Stimulated activated CD8-positive, alpha-beta memory T cell treated with anti-CD3 and anti-CD28 coated beads, Interleukin-4, amount 100 ng/mL, for 1 hour (primary cell): ENCODE results near the gene ALOX15.
"Not testable (repeated sequence)": the region's sequence is repeated elsewhere in the genome, so short reads cannot be mapped to it uniquely, and the experiment has no call there.

ENCODE experiments used
- DNase-seq, 2 donors: peaks; one replicate each; pipeline ENCODE4 v3.0.0-alpha.2; 2020; ENCODE audit warnings: low read depth in 2 of 2, low spot score in 1 of 2

The ALOX15 gene

DNA sequence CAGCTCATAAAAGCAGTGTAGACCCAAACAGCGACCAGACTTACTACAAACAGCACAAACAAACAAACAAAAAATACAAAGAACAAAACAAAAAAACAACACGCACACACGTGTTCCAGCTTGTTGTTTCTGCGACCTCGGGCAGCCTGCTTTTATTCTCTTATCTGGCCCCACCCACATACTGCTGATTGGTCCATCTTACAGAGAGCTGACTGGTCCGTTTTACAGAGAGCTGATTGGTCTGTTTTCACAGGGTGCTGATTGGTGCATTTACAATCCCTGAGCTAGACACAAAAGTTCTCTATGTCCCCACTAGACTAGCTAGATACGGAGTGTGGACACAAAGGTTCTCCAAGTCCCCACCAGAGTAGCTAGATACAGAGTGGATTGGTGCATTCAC, 14.5 kb upstream of the ALOX15 start:
- not testable (repeated sequence) for DNase-seq

DNA sequence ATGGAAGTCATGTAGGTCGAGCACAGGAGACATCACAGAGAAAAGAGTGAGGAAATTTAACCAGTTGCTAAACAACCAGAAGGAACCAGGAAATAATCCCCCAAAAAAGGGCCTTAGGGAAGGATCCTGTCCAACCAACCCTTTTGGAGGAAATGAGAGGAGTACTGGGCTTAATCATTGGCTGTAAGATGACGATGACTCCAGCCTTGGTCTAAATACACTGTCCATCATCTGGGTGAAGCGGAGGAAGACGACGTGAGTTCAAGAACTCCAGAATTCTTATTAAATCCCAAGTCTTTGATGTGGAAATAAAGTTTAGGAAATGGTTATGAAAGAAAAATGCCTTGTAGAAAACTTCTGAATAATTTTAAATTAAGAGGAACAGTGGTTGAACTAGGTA, 11.5 kb upstream of the ALOX15 start:
- no peak for DNase-seq

DNA sequence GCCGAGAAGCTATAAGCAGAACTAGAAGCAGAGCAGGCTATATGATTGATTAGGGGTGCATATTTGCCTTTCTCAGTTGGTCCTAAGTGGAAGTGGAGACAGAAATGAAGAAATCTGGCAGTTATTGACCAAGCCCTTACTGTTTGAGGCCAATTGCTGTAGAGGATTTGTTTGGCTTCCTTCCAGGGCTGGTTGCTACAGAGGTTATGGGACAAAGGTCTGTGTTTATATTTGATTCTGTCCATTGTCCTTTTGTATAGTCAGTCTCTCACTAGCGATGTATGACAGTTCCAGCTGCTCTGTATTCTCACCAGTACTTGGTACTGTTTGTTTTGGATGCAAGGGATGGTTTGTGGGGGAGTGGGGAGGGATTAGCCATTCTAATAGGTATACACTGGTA, 7.3 kb upstream of the ALOX15 start:
- DNase-seq: no peak

DNA sequence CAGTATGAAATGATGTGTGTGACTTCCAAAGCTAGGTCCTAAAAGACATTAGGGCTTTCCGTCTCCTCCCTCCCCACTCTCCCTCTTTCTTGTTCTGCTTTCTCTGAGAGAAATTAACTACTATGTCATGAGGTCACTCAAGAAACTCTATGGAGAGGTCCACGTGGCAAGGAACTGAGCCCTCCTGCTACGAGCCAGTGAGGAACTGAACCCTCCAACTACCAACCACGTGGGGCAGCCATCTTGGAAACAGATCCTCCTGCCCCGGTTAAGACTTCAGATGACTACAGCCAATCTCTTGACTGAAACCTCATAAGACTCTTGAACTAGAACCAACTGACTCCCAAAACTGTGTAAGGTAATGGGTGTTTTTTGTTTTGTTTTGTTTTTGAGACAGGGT, 4.2 kb upstream of the ALOX15 start:
- no peak for DNase-seq

DNA sequence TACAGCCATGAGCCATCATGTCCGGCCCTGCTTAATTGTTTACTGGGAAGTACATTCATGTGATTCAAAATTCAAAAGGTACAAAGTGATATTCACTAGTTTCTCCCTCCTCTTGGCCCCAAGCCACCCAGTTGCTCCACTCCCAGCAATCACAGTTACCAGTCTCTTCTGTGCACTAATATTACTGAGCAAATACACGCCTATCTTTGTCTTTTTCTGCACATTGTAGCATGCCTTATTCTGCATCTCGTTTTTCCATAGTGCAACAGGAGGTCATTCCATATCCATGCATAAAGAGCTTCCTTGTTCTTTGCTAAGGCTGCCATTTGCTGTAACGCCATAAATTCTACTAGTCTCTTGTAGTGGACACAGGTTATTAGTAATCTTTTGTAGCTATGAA, 2.2 kb upstream of the ALOX15 start:
- DNase-seq: no peak

DNA sequence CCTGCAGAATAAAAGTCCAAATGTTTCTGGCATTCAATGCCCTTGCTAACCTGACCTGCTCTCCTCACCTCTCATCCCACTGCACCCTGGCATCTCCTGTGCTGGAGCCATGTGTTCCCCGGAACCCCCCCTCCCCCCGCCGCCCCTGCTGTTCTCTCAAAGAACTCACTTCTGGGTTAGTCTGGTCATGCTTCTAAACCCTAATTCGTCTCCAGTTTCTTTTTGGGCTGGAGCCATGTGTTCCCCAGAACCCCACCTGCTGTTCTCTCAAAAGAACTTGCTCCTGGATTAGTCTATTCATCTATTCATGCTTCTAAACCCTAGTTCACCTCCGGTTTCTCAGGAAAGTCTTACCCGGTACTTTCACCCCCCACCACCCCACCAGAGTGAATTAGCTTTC, 808 bp upstream of the ALOX15 start:
- DNase-seq: no peak

DNA sequence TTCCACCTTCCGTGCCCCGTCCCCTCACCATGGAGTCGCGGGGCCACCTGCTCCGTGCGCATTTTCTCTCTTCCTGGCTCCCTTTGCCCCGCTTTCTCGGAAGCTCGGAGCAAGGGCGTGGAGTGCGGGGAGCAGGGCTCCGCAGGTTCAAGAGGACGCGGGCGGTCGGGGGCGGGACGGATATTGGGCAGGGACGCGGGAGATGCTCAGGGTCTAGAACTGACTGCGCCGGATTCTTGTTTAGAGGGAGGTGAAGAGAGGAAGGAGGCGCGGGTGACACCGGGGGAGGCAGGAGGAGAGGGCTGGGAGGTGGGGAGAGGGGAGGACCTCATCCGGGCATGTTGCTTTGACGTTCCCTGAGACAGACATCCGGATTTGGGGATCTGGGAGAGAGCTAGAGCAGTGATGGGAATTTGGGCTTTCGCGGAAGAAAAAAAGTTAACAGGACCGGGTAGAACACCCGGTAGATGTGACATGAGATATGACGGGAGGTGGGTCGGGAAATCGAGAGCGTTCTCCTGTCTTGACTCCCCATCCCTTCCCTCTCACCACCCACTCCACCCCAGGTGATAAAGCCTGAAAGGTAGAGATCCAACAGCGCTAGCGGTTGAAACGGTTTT, 799 bp downstream of the ALOX15 start:
- not testable (repeated sequence) for DNase-seq

DNA sequence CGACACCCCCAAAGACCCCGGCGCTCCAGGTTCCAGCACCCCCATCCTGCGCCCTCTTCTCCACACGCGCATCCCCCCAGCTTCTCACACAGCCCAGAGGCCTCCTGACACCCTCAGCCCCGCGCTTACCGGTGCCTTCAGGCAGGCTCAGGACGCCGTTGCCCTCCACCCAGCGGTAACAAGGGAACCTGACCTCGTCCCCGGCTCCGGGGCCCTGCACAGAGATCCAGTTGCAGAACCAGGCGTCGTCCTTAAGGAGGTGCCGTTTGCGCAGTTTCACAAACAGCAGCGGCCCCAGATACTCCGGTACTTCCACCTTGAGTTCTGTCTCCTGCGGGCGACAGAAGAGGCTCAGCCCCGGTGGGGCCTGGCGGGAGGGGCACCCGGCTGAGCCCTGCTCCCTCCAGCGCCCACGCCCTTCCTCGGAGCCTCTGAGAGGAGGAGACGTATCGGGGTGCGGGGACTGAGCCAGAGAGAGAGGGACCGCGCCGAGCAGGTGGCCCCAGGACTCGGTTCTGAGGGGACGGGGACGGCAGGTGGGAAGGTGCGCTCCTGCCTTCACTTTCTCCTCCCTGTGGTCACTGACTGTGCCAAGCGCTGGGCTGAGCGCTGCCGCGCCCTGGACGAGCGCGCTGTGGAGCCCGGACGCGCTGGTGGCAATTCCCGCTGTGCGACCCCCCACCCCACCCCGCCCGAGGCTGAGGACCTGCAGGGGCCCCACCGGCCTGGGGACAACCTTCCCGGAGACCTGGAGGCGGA, 2.0 kb downstream of the ALOX15 start:
- DNase-seq: not testable (repeated sequence)

DNA sequence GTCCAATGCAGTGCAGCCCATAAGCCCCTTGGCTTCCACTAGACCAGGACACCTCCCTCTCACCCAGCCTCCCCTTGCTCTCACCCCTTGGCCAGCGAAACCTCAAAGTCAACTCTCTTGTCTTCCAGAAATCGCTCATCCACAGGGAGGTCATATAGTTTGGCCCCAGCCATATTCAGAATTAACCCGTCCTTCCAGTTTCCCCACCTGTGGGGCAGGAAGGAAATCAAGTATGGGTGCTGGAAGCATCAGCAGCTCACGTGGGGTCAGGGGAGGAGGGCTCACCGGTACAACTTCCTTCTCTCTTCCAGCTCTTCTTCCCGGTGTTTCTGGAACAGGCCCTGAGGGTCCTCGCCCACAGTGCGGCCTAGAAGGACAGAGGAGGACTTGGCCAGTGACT, 2.7 kb downstream of the ALOX15 start:
- DNase-seq: not testable (repeated sequence)

DNA sequence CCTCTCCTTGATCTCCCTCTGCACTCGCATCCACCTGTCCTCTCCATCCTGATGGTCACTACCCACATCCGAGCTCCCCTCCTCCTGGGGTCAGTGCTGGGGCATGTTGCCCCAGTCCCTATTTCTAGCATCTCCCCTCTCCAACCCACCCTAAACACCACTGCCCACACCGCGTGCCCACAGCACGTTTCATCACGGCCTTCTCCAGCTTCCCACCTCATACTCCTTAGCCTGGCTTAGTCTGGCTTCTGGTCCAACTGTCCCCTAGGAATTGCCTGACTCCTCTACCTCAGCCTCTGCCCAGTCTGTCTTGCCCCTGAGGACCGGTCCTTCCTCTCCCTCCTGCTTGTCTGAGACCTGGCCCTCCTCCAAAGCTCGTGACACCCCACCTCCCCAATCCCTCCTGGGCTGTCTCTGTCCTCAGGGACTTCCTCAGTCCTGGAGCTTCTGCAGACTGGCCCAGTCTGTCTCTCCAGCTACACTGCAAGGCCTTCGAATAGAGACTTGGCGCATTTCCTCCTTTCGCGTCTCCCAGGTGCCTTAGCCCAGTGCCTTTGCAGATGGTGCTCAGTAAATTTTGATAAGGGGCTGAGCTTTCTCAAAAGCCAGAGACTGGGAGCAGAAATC, 4.9 kb downstream of the ALOX15 start:
- no peak for DNase-seq

DNA sequence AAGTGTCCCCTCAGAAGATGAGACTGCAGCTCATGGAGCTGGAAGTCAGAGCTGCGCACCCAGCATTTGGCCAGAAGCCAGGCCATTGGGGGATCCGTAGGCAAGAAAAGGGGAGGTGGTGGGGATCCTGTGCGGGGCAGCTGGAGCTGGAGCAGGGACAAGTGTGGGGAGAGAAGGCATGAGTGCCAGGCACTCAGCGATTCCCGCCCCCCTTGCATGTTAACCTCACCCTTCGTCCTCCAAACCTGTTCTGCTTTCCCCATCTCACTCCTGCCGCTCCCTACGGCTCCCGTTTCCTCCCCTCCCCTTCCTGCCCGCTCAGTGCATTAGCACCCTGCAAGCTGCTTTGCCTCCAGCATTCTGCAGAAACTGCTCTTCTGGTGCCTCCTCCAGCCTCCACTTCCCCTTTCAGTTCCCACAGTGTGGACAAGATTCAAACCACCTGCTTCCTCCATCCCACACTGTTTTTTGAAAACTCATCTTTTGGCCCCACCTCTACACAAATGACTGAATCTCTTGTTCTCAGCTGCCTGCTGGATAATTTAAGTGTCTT, 5.6 kb downstream of the ALOX15 start:
- no peak for DNase-seq

DNA sequence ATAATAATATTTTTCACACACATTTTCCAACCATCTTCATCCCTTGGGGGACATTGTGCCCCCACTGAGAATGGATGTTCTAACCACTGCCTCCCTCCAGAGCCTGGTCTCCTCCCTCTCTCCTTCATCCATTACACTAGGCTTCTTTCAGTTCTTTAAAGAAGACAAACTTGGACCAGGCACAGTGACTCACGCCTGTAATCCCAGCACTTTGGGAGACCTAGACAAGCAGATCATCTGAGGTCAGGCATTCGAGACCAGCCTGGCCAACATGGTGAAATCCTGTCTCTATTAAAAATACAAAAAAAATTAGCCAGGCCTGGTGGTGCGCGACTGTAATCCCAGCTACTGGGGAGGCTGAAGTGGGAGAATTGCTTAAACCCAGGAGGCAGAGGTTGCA, 6.5 kb downstream of the ALOX15 start:
- DNase-seq: no peak

DNA sequence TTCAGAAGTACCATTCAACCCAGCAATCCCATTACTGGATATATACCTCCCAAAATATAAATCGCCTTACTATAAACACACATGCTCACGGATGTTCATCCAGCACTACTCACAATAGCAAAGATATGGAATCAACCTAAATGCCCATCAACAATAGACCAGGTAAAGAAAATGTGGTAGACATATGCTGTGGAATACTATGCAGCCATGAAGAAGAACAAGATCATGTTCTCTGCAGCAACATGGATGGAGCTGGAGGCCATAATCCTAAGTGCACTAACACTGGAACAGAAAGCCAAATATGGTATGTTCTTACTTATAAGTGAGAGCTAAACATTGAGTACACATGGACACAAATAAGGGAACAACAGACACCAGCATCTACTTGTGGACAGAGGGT, 7.8 kb downstream of the ALOX15 start:
- DNase-seq: no peak

DNA sequence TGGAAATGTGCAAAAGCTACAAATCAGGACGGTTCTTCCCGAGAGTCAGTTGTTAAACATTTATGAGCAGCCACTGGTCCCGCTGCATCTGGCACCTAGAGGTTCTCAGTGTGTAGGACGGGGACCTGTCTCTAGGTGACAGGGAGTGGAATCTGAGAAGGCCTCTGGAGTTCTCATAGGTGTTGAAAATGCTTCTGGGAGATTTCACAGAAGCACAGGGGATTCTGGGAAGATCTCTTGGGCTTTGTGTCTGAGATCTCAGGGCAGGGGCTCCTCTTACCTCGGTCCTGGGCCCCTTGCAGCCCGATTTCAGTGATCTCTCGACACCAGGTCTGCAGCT, 8.9 kb downstream of the ALOX15 start:
- no peak for DNase-seq

DNA sequence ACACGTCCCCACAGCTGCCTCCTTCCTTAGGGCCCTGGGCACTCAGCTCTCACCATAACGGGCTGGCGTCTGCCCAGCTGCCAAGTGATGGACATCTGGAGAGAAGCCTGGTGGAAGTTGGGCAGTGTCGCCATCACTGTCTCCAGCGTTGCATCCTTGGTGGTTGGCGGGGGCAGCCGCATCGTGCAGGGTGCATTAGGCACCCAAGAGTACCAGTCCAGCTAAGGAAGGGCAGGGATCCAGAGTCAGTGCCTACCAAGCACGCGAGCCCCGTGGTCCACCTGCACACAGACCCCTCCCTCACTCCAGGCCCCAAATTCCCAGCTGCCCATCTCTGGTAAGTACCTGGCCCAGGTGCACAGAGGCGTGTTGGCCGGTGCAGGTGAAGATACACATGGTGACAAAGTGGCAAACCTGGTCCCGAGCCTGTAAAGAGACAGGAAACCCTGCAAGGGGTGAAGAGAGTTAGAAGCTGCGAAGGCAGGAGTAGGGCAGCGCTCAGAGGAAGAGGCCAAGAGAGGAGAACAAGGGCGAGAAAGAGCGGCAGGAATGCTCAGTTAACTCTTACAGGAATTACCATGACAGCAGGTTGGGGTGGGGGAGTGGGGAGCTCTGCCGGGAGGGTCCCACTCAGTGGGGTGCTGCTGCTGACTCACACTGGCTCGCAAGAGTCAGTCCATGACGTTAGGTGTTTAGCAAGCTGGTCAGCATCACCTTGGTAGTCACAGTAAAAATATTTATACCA, 9.5 kb downstream of the ALOX15 start:
- no peak for DNase-seq

DNA sequence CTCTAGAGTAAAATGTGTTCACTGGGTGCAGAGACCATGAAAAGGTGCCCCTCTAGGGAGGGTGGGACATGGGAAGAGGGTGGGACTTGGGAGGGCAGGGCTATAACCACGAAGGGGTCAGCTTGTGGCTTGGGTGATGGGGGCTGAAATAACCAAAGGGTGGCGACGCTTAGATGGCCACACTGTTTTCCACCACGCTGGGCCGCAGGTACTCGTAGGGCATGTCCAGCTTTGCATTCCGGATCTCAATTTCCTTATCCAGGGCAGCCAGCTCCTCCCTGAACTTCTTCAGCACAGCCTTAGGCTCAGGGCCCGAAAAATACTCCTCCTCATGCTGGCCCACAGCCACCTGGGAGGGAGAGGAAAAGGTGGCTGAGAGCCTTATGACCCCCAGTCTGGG, 10.0 kb downstream of the ALOX15 start:
- DNase-seq: no peak

DNA sequence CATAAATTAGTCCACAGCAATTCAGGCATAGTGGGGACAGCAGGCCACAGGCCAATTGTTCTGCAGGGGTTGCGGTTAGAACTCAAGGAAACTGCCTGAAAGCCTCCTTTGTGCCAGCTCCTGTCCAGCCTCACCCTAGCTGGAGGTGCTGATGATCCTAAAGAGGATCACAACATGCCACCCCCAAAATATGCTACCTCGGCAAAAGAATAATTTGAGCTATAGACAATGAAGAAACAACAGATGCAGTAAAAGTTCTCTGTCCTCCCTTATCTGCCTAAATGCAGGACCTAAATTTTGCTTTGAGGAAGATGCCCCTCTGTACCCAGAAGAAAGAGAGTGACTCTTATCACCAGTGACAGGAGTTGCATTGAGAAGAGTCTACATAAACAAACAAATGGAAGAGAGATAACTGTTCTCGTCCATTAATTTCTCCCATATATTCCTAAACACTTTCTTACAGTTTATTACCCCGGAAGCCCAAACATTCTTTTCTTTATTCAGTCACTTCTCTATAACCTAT, 14.7 kb downstream of the ALOX15 start:
- DNase-seq: no peak

DNA sequence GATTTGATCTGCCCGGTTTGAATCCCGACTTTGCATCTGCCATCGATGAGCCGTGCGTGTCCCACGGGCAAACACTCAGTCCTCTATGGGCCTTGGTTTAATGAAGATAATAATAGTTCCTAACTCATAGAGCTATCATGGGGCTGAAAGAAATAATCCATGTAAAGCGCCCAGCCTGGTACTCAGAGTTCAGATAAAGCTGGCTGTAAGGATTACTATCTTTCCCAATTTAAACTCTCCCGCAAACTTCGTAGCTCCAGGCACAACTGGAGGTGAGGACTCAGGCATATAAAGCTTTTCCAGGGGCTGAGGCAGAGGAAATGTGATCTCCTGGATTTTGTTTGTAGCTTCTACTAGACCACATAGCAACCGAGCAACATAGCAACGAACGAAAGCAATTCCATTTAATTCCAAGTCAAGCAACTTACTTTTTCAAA, 16.3 kb downstream of the ALOX15 start:
- DNase-seq: no peak

DNA sequence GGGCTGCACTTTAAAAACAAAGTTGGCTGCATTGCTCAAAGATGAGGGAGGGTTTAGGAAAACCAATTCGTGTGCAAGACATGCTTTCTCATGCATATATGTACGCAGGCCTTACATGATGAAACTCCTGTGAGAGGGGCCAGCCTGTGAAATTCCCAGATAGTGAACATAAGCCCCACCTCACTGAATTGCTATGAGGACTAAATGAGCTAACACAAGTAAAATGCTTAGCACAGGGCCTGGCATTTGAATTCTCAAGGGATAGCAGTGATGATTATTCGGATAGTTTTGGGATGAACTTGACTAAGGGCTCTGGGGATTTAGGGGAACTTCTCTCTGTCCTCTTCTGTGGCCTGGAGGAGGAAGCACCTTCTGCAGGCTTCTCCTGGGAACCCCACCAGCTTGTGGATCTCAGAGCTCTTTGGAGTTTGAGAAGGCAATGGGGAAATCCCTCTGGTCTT, 17.0 kb downstream of the ALOX15 start:
- DNase-seq: not testable (repeated sequence)

DNA sequence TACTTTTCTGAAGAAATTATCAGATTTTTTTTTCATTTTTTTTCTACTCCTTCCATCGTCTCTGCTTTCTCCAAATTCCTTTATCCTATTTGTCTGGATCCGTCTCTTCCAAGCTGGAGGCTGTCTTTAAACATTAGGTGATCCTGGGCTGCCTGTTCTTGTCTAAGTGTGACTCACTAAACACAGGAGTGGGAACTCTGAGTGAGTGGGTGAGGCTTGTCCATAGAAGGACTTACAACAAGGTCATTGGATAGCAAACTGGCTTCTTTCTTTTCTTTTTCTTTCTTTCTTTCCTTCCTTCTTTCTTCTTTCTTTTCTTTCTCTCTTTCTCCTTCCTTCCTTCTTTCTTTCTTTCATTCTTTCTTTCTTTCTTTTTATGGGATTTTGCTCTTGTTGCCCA, 18.2 kb downstream of the ALOX15 start:
- no peak for DNase-seq

DNA sequence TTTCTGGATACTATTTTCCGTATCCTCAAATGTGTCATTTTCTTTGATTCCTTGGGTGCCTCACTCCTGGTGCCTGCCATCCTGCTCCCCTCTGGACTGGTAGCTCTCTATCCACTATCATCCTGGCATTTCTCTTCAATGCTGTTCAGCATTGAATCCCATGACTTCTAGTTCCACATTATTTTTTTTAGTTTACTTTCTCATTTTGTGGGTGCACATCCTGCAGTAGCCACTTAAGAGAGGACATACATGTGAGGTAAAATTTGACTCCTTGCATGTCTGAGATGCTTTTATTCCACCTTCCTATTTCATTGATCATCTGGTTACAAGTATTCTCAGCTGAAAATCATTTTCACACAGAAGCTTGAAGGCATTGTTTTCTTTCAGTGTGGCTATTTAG, 19.1 kb downstream of the ALOX15 start:
- no peak for DNase-seq
